GM19238 (cell line): ENCODE results near the gene MRTFA.
A peak's percentile ranks its signal among the peaks of the same experiment; 100 is the strongest.

Experiments used
- DNase-seq: peaks from one replicate; pipeline ENCODE4 v3.0.0; 2011; ENCODE audit warnings: low spot score; ENCODE audit not compliant: insufficient read length

The MRTFA gene

GRCh38 chr22:40414311-40414710, 222.2 kb downstream of the MRTFA start:
- DNase-seq: no peak

GRCh38 chr22:40413873-40414272, 222.6 kb downstream of the MRTFA start:
- DNase-seq: no peak

GRCh38 chr22:40412441-40412840, 224.1 kb downstream of the MRTFA start:
- DNase-seq: peak; percentile 68

- no peak for DNase-seq
These were observed 225.0 kb downstream of the MRTFA start for GRCh38 chr22:40411506-40411861.

- no peak for DNase-seq
These were observed 225.6 kb downstream of the MRTFA start for GRCh38 chr22:40410731-40411505.

GRCh38 chr22:40410272-40410671, 226.2 kb downstream of the MRTFA start:
- DNase-seq: no peak

GRCh38 chr22:40409613-40410113, 226.9 kb downstream of the MRTFA start:
- no peak for DNase-seq

- DNase-seq: no peak
These were observed 227.6 kb downstream of the MRTFA start for GRCh38 chr22:40408718-40409612.

- no peak for DNase-seq
These were observed 228.4 kb downstream of the MRTFA start for GRCh38 chr22:40407831-40408717.

- DNase-seq: no peak
These were observed 229.3 kb downstream of the MRTFA start for GRCh38 chr22:40407021-40407761.

GRCh38 chr22:40406063-40406890, 230.2 kb downstream of the MRTFA start:
- no peak for DNase-seq

- DNase-seq: no peak
These were observed 231.1 kb downstream of the MRTFA start for GRCh38 chr22:40405178-40406062.

- no peak for DNase-seq
These were observed 232.0 kb downstream of the MRTFA start for GRCh38 chr22:40404251-40405177.

GRCh38 chr22:40403651-40404050, 232.9 kb downstream of the MRTFA start:
- no peak for DNase-seq

GRCh38 chr22:40403141-40403540, 233.4 kb downstream of the MRTFA start:
- no peak for DNase-seq

GRCh38 chr22:40401981-40402406, 234.5 kb downstream of the MRTFA start:
- no peak for DNase-seq

GRCh38 chr22:40401532-40401931, 235.0 kb downstream of the MRTFA start:
- DNase-seq: no peak

- DNase-seq: peak; percentile 60
These were observed 236.4 kb downstream of the MRTFA start for GRCh38 chr22:40400159-40400558.
